ENCODE results near the gene PNMA3. TPM values are rescaled to one million over a fixed set of nuclear protein-coding genes. Genes with fewer than 3 reads are reported as not detected.
A peak's percentile ranks its signal among the peaks of the same experiment; 100 is the strongest.

PNMA3 gene
- total RNA-seq, 1 donor from 2014 or later: 9.2 TPM

GRCh38 chrX:153057281-153057680, 1.0 kb downstream of the PNMA3 start:
- Mint-ChIP-seq H3K9me3 (no peaks in the 10 kb centered on the region), H3K36me3 (no peaks in the 10 kb centered on the region), H3K27me3 (peaks cover 7% of the 10 kb centered on the region), H3K4me3 (peak overlapping the region; percentile 65), H3K4me1 (ENCODE audit: unreplicated experiment) (peaks cover 4% of the 10 kb centered on the region), H3K27ac (no peak overlapping the region)
- TF ChIP-seq, protein P1, sequence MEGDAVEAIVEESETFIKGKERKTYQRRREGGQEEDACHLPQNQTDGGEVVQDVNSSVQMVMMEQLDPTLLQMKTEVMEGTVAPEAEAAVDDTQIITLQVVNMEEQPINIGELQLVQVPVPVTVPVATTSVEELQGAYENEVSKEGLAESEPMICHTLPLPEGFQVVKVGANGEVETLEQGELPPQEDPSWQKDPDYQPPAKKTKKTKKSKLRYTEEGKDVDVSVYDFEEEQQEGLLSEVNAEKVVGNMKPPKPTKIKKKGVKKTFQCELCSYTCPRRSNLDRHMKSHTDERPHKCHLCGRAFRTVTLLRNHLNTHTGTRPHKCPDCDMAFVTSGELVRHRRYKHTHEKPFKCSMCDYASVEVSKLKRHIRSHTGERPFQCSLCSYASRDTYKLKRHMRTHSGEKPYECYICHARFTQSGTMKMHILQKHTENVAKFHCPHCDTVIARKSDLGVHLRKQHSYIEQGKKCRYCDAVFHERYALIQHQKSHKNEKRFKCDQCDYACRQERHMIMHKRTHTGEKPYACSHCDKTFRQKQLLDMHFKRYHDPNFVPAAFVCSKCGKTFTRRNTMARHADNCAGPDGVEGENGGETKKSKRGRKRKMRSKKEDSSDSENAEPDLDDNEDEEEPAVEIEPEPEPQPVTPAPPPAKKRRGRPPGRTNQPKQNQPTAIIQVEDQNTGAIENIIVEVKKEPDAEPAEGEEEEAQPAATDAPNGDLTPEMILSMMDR (conservative IDR thresholded peaks at IDR 0.05): no peak
- DNase-seq (ENCODE audit: extremely low spot score, unreplicated experiment): no peak

- no peak for DNase-seq (ENCODE audit: extremely low spot score, unreplicated experiment)
- Mint-ChIP-seq H3K9me3 (no peaks in the 10 kb centered on the region), H3K36me3 (no peaks in the 10 kb centered on the region), H3K27me3 (peaks cover 3% of the 10 kb centered on the region), H3K27ac (no peak overlapping the region), H3K4me1 (ENCODE audit: unreplicated experiment) (peaks cover 4% of the 10 kb centered on the region), H3K4me3 (no peak overlapping the region)
- TF ChIP-seq, protein P1 (conservative IDR thresholded peaks at IDR 0.05): no peak
Measured at GRCh38 chrX:153059191-153060094, 3.2 kb downstream of the PNMA3 start.

GRCh38 chrX:153060095-153060445, 3.8 kb downstream of the PNMA3 start:
- DNase-seq (ENCODE audit: extremely low spot score, unreplicated experiment): peak; percentile 70
- peaks cover 4% of the 10 kb centered on the region for H3K4me1 Mint-ChIP-seq (ENCODE audit: unreplicated experiment)
- H3K9me3 Mint-ChIP-seq: no peaks in the 10 kb centered on the region
- H3K36me3 Mint-ChIP-seq: no peaks in the 10 kb centered on the region
- H3K27me3 Mint-ChIP-seq: peaks cover 3% of the 10 kb centered on the region
- H3K4me3 Mint-ChIP-seq: no peak overlapping the region
- TF ChIP-seq, protein P1 (conservative IDR thresholded peaks at IDR 0.05): no peak
- no peak overlapping the region for H3K27ac Mint-ChIP-seq

GRCh38 chrX:153061732-153062131, 5.5 kb downstream of the PNMA3 start:
- TF ChIP-seq, protein P1 (conservative IDR thresholded peaks at IDR 0.05): no peak
- H3K9me3 Mint-ChIP-seq: no peaks in the 10 kb centered on the region
- H3K4me3 Mint-ChIP-seq: no peak overlapping the region
- H3K4me1 Mint-ChIP-seq (ENCODE audit: unreplicated experiment): peaks cover 4% of the 10 kb centered on the region
- H3K36me3 Mint-ChIP-seq: no peaks in the 10 kb centered on the region
- H3K27me3 Mint-ChIP-seq: peaks cover 3% of the 10 kb centered on the region
- no peak overlapping the region for H3K27ac Mint-ChIP-seq
- no peak for DNase-seq (ENCODE audit: extremely low spot score, unreplicated experiment)

GRCh38 chrX:153063315-153063714, 7.0 kb downstream of the PNMA3 start:
- Mint-ChIP-seq H3K9me3 (no peaks in the 10 kb centered on the region), H3K27me3 (no peaks in the 10 kb centered on the region), H3K27ac (no peak overlapping the region), H3K4me3 (no peak overlapping the region), H3K36me3 (no peaks in the 10 kb centered on the region), H3K4me1 (ENCODE audit: unreplicated experiment) (no peaks in the 10 kb centered on the region)
- DNase-seq (ENCODE audit: extremely low spot score, unreplicated experiment): no peak
- TF ChIP-seq, protein P1 (conservative IDR thresholded peaks at IDR 0.05): no peak
